ENCODE measurements around the gene NPIPB8. TPM values are rescaled to one million over a fixed set of nuclear protein-coding genes. Genes with fewer than 3 reads are reported as not detected.
"Not testable (repeated sequence)": the region's sequence is repeated elsewhere in the genome, so short reads cannot be mapped to it uniquely, and the experiment has no call there.

The NPIPB8 gene
- total RNA-seq, 2 donors from 2014 or later: 0.36 TPM; not detected in 1

DNA sequence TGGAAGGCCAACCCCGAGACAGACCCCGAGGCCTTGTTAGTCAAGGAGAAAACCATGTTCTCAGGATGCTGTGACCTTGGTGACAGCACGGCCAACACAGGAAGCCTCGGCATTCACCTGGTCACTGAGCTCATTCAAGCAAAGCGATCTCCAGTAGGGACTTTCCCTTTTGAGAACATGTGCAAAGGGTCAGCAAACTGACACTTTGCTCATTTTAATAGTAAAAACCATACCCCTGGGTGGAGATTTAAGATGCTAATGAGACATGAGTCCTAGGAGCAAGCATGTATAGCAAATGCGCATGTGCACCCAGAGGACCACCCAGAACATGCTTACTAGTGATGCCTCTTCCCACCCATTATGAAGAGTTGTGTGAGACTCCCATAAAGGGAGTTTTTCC, 35.3 kb upstream of the NPIPB8 start:
- ATAC-seq: no peak
- DNase-seq (ENCODE audit: low spot score in 2 of 2): no peak
- Mint-ChIP-seq H3K27ac (no peak overlapping the region), H3K36me3 (no peaks in the 10 kb centered on the region), H3K9me3 (no peaks in the 10 kb centered on the region)

DNA sequence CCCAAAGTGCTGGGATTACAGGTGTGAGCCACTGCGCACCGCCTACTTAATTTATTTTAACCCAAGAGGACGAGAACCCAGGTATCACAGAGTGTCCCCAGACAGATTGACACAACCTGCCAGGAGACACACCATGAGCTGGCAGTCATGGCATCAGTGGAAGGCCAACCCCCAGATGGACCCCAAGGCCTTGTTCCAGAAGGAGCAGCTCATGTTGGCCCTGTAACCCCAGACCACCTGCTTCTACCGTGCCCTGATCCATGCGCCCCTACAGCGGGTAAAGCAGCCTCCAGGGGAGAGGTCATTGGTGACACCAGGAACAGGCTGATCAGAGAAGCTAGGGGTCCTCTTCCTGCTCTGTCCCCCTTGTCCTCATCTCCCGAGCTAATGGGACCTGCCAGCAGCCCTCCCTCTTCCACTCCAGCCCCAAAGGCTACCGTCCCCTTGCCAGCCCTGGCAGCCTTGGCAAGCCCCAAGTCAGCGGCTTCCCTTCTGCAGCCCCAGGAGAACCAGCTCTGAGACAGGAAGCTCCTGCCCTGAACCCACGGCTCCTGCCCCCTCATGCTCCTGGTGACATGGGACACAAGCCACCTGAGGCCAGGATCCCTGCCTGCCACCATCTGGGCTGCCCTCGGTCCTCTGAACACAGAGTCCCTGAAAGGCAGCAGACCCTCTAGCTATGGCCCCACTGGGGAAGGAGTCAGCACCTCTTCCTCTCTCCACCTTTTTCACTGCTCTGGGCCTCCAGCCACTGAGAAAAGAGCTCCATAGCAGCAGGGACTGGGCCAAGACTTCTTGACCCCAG, 34.3 kb upstream of the NPIPB8 start:
- DNase-seq (ENCODE audit: low spot score in 2 of 2) (no peak), ATAC-seq (no peak)
- Mint-ChIP-seq H3K9me3 (no peaks in the 10 kb centered on the region), H3K36me3 (no peaks in the 10 kb centered on the region), H3K27ac (peak overlapping the region in 1 of 2 donors; percentile 7)

- no peaks in the 10 kb centered on the region for H3K9me3 Mint-ChIP-seq
- no peaks in the 10 kb centered on the region for H3K36me3 Mint-ChIP-seq
- H3K27ac Mint-ChIP-seq: peak overlapping the region in 1 of 2 donors; percentile 7
- ATAC-seq: no peak
- no peak for DNase-seq (ENCODE audit: low spot score in 2 of 2)
Observed at GRCh38 chr16:28604186-28604565, 33.7 kb upstream of the NPIPB8 start.

DNA sequence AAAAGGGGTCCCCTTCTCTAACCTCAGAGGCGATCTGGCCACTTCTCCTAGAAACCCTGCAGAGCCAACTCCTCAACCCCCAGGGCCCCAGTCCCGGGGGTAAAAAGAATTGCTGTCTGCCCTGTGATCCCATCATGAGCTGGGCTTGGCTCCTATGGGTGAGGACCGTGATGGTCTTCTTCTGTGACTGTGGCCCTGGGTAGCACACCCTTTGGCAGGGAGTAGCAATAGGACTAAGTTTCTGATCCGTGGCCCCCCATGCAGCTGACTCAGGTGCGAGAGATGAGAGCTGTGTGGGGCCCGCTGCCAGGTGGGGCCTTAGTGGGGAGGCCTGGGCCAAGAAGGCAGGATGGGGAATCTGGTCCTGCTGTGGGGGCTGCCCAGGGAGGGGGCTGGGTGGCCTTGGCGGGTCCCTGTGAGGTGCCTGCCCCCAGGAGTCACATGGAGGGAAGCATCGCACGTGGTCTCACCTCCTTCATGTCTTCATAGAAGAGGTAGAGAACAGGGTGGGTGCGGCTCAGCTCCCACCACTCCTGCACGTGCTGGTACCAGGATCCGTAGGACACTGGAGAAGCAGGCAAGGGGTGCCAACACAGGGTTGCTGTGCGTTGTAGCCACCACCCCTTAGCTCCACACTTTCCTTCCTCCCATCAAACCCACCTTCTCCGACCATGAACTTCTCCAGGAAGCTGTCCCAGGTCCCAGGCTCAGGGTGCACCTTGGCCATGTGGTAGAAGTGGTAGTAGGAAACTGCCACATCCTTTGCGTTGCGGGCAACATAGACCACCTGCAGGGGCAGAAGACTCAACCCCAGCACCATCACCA, 31.4 kb upstream of the NPIPB8 start:
- DNase-seq (ENCODE audit: low spot score in 2 of 2): no peak
- Mint-ChIP-seq H3K27ac (no peak overlapping the region), H3K36me3 (no peaks in the 10 kb centered on the region), H3K9me3 (no peaks in the 10 kb centered on the region)
- ATAC-seq: no peak

DNA sequence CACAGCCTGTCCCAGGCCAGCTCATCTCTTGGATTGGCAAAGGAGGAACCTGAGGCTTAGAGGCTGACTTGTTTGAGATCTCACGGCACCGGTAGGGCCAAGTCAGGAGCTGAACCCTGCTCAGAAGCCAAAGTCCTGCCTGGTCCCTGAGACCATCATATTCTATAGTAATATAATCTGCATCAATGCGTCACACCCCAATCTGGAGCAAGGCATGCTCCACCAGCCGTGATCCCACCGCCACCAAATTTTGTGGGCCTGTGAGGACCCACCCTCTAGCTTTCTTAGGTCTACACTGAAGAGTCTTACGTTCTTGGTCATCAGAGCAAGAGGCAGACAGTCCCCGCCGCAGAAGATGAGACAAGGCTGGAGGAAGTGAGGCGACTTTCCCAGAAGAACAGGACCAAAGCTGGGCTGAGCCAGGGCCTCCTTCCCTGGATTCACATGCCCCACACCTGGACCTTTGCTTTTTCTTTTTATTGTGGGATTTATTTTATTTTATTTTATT, 30.7 kb upstream of the NPIPB8 start:
- Mint-ChIP-seq H3K36me3 (no peaks in the 10 kb centered on the region), H3K27ac (no peak overlapping the region)
- ATAC-seq: no peak

DNA sequence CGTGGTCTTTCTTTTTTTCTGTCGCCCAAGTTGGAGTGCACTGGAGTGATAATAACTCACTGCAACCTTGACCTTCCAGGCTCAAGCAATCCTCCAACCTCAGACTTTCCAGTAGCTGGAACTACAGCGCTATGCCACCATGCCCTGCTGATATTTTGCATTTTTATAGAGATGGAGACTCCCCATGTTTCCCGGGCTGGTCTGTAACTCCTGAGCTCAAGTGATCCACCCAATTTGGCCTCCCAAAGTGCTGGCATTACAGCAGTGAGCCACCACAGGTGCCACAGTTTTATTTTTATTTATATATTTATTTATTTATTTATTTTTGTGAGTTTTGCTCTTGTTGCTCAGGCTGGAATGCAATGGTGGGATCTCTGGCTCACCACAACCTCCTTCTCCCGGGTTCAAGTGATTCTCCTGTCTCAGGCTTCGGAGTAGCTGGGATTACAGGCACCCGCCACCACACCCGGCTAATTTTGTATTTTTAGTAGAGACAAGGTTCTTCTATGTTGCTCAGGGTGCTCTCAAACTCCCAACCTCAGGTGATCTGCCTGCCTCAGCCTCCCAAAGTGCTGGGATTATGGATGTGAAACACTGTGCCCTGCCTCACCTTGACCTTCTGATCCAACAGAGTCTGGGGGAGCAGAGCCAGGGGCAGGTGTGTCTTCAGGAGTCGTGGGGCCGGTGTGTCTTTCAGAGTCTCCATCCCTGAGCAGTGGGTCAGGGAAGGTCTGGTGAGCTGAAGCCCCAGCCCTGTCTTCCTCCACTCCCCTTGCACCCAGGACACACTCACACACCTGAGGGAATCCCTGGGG, 30.0 kb upstream of the NPIPB8 start:
- H3K36me3 Mint-ChIP-seq; ATAC-seq; DNase-seq (ENCODE audit: low spot score in 2 of 2); H3K9me3 Mint-ChIP-seq; H3K27ac Mint-ChIP-seq: not testable (repeated sequence)

More for the DNA sequence above, 30.7 kb upstream of the NPIPB8 start:
- no peak for DNase-seq (ENCODE audit: low spot score in 2 of 2)
- no peaks in the 10 kb centered on the region for H3K9me3 Mint-ChIP-seq

DNA sequence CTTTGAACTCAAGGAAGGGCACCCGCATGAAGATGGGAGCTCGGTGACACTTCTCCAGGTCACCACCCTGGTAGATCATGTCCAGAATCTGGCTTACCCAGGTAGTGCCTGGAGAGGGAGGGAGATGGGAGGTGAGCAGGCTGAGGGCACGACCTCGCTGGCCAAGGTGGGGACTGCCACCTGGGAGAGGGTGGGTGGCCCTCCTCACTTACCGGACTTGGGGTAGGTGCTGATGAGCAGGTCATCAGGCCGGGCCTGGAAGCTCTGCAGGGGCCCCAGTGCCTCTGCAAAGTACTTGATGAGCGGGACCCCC, 29.4 kb upstream of the NPIPB8 start:
- not testable (repeated sequence) for H3K27ac Mint-ChIP-seq; ATAC-seq; H3K9me3 Mint-ChIP-seq; H3K36me3 Mint-ChIP-seq; DNase-seq (ENCODE audit: low spot score in 2 of 2)

GRCh38 chr16:28608867-28609596, 28.8 kb upstream of the NPIPB8 start:
- DNase-seq (ENCODE audit: low spot score in 2 of 2); ATAC-seq; H3K9me3 Mint-ChIP-seq; H3K36me3 Mint-ChIP-seq: not testable (repeated sequence)
- H3K27ac Mint-ChIP-seq: peak overlapping the region; percentile 20 to 69

GRCh38 chr16:28609631-28610594, 28.0 kb upstream of the NPIPB8 start, which contains the start of gene SULT1A1:
SULT1A1 (minus strand) TSS chr16:28610044; CDS start chr16:28608855, 1,189 bp downstream.
- Mint-ChIP-seq H3K27ac (peak within 1 kb of the TSS; percentile 20 to 87), H3K36me3 (no peaks in the 10 kb centered on the region), H3K9me3 (no peaks in the 10 kb centered on the region)
- ATAC-seq: peak in 1 of 2 donors; percentile 1
- DNase-seq (ENCODE audit: low spot score in 2 of 2): peak in 1 of 2 donors; percentile 56

GRCh38 chr16:28610595-28611191, 27.2 kb upstream of the NPIPB8 start:
- DNase-seq (ENCODE audit: low spot score in 2 of 2): no peak
- no peak for ATAC-seq
- H3K9me3 Mint-ChIP-seq: no peaks in the 10 kb centered on the region
- peak overlapping the region; percentile 20 to 87 for H3K27ac Mint-ChIP-seq
- H3K36me3 Mint-ChIP-seq: no peaks in the 10 kb centered on the region

- not testable (repeated sequence) for H3K27ac Mint-ChIP-seq; H3K9me3 Mint-ChIP-seq; H3K36me3 Mint-ChIP-seq; DNase-seq (ENCODE audit: low spot score in 2 of 2)
- peak; percentile 89 to 91 for ATAC-seq
Observed at GRCh38 chr16:28612359-28613280, 25.2 kb upstream of the NPIPB8 start.

GRCh38 chr16:28613912-28614311, 24.0 kb upstream of the NPIPB8 start:
- not testable (repeated sequence) for H3K36me3 Mint-ChIP-seq; H3K9me3 Mint-ChIP-seq; DNase-seq (ENCODE audit: low spot score in 2 of 2); H3K27ac Mint-ChIP-seq
- ATAC-seq: peak in 1 of 2 donors; percentile 5

- ATAC-seq; H3K27ac Mint-ChIP-seq; H3K36me3 Mint-ChIP-seq; DNase-seq (ENCODE audit: low spot score in 2 of 2); H3K9me3 Mint-ChIP-seq: not testable (repeated sequence)
Observed at GRCh38 chr16:28614561-28614960, 23.3 kb upstream of the NPIPB8 start.

Data from activated naive CD4-positive, alpha-beta T cell treated with anti-CD3 and anti-CD28 coated beads, Interleukin-2, amount 50 U/mL, for 72 hours (primary cell).